Erythroblast (primary cell): Measurements from ENCODE around the gene ADD1.

ENCODE experiments used
- GATA1 ChIP-seq: IDR thresholded peaks from 2 replicates; pipeline ENCODE4 v1.6.1; 2011; ENCODE audit warnings: low read depth, mild to moderate bottlenecking, control low read depth, low read length, moderate library complexity
- POLR2A ChIP-seq: IDR thresholded peaks from 2 replicates; pipeline ENCODE4 v1.6.1; 2011; ENCODE audit warnings: mild to moderate bottlenecking, low read length

DNA sequence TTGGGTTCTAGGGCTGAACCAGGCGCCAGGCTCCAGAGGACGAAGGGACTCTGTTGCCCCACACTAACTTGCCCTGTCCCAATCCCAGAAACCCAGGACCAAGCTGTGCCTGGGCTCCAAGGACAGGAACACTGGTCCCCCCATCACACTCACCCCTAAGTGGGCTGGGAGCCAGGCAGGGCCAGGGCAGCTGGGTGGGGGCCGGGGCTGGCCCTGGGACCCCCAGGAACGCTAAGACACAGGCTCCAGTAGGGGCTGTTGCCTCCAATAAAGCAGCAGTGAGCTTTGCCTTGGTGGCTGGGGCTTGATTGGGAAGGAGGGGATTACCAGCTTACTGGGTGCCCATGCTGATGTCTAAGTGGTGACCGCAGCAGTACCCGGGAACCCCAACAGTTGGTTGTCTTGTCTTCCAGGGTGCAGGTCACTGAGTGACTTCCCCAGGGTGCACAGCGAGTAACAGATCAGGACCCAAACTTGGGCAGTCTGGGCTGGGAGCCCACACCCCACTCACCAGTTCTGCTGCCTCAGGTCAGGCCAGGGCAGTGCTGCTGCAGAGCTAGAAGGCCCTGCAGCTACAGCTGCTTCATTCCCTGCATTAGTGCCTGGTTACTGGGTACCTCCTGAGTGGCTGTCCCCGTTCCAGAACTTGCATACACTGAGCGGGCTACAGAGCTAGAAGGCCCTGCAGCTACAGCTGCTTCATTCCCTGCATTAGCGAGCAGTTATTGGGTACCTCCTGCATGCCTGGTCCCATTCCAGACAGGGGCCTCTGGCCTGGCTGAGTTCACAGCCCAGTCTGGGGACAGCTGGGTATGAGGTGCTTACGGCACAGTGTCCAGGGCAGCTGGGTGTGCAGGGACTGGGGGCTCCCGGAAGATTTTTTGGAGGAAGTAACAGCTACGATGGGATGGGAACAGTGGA lies 9.4 kb upstream of the ADD1 start:
- TF ChIP-seq POLR2A (no peak), GATA1 (no peak)
